Measurements from ENCODE around the gene PCBP3. TPM values are rescaled to one million over a fixed set of nuclear protein-coding genes. Genes with fewer than 3 reads are reported as not detected.

The PCBP3 gene
- total RNA-seq, 1 donor from 2014 or later, result 1.5 TPM

DNA sequence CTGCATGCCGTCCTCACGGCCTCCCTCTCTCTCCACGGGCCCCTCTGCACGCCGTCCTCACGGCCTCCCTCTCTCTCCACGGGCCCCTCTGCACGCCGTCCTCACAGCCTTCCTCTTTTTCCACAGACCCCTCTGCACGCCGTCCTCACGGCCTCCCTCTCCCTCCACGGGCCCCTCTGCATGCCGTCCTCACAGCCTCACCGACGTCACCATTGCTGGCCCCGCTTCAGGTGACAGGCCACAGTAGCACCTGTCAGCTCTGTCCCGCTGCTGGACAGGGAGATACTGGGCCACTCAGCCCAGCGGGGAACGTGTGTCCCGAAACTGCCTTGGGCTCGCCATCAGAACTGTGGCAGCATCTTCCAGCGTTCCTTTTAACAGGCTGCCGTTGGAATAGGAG is 255.3 kb downstream of the PCBP3 start:
- no peak for DNase-seq (ENCODE audit: extremely low read depth, low read depth, low spot score)

DNA sequence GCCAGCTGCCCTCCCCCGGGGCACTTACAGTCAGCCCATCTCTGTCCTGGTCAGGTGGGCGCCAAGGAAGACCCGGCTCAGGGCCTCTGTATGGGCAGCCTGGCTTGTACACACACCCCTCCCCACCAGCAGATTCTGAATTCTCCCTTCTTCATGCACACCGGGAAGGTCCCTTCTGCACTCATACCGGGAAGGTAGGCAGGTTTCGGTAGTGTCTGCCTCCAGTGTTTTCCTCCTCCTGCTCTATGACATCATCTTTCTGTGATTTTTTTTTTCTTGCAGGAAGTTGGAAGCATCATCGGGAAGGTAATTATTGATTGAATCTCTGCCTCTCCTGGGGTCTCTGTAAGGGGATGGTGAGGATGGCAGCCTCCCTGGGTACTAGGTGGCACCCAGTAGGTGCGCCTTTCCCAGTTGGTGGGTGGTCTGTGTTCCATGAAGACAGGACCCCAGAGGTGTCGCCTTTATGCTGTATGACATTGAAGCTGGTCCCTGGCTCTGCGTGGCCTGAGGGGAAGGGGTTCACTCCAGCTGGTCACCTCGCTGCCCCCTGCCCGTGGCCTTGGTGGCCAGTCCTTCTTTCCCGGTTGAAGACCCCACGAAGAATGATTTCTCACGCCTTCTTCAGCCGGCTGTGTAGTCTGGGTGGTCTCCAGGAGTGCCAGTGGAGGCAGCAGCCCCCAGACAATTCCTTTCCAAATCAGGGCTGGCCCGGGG is 255.9 kb downstream of the PCBP3 start:
- DNase-seq (ENCODE audit: extremely low read depth, low read depth, low spot score), result no peak

DNA sequence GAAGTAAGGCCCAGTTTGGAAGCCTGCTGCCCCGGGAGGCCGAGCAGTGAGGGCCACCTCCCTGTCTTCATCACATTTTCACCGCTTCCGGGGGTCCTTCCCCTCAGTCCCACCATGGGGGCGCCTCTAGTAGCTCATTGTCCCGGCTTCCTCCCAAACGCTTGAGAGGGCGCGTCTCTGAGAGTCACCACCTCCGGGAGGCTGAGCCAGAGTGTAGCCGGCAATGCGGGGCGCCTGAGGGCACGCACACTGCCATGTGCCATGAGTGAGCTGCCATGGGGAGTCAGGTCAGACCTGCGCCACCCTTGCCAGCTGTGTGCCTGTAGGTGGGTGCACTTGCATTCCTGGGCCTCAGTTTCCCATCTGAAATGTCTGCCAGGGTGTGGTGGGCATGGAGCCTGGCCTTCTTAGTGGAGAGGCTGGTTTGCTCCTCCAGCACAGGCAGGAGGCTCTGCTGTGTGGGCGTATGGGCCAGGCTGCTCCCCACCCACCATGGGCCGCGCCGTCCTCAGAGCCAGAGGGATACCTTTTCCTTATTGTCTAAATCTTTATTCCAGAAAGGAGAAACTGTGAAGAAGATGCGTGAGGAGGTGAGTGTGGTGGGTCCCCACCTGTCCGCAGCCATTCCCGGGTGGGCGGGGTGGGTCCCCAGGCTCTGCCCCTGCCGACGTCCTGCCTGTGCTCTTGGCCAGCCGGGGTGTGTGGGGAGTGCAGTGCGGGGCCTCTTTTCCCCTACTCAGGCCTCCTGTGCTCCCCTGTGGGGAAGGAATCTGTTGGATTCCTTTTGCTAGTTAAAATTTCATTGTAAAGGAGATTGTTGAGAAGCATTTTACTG is 256.7 kb downstream of the PCBP3 start:
- DNase-seq (ENCODE audit: extremely low read depth, low read depth, low spot score), result no peak

DNA sequence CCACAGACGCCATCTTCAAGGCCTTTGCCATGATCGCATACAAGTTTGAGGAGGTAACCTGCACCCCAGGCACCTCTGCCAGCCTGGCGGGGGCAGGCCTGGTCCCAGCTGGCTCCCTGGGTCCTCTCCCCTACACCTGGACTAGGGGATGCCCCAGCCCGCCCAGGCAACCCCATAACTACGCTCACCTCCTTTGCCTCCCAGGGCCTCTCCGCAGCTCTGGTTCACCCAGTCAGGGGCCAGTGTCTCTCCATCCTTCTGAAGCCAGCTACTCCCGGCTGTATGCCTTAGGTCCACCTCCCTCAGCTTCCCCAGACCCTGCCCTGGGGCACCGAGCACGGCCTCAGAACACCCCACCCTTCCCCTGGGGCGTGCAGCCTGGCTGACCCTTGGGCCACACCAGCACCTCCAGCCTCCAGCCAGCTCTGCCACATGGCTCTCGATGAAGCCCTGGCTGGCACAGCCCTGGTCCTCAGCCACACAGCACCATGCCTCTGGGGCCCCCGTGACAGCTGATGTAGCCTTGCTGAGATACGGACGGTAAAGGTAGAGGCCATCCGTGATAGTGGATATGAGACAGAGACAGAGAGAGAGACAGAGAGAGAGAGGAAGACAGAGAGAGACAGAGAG is 257.7 kb downstream of the PCBP3 start:
- DNase-seq (ENCODE audit: extremely low read depth, low read depth, low spot score), result no peak

DNA sequence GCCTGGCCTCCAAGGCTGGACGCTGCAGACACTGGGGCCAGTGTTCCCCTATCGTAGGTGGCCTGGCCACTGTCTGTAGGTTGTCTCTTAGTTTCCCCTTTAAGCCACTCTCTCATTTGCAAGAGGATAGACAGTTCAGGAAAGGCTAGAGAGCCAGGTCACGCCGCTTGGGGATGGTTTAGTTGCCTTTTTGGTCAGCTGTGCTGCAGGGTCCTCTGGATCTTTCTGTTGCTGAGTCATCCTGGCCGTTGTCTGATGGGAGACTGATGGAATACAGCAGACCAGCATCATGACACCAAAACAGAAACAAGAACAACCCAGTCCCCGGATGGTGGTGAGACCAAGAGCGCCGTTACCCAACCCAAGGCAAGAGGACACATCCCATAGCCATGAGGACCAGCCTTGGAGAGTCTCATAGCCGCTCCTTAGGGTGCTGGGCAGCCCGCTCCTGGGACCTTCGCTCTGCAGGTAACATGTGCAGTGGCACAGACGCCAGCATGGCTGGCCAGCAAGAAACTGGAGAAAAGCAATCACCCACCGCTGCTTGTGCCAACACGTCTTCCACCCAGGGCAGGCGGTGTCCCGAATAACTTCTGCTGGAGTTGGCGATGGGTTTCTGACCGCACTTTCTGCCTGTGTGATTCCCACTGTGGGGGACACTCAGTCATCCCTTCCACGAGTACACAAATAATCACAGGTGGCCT is 258.9 kb downstream of the PCBP3 start:
- DNase-seq (ENCODE audit: extremely low read depth, low read depth, low spot score), result no peak

DNA sequence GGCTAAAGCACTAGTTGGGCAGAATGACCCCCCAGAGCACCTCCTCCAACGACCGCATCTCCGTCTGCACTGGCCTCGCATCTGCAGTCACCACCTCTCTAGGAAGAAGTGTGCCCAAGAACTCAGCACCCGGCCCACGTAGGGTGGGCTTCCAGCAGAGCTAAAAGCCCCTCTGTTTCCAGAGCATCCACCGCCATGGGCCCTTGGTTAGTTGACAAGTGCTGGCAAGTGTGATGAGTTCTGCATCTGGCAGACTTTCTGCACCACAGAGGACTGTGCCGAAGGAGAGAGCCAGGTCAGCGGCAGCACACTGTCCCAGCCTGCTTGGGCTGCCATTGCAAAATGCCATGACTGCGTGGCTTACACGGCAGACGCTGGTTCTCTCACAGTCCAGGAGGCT is 261.7 kb downstream of the PCBP3 start:
- DNase-seq (ENCODE audit: extremely low read depth, low read depth, low spot score), result no peak

DNA sequence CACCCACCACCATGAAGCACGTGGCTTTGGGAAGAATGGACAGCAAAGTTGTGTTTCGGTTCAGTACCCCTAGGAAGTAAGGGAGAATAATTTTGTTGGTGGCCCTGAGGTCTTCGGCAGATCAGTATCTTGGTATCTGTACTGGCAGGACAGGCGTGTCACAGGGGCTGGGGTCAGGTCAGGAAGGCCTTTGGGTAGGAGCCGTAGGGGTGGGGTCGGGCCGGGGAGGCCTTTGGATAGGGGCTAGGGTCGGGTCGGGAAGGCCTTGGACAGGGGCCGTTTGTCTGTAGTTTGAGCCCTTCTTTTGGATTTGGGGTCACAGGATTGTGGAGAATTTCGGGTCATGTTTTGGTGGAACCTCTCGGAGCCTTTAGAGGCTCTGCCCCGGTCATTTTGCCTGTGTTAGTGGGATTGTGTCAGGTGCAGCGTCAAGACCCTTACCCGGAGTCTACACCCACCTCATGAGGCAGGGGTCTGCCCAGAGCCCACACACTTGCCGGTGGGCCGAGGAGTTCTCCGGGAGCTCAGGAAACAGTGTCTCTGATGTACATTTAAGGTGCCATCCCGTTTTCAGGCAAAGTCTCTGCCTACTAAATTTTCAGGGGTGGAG is 262.8 kb downstream of the PCBP3 start:
- no peak for DNase-seq (ENCODE audit: extremely low read depth, low read depth, low spot score)

DNA sequence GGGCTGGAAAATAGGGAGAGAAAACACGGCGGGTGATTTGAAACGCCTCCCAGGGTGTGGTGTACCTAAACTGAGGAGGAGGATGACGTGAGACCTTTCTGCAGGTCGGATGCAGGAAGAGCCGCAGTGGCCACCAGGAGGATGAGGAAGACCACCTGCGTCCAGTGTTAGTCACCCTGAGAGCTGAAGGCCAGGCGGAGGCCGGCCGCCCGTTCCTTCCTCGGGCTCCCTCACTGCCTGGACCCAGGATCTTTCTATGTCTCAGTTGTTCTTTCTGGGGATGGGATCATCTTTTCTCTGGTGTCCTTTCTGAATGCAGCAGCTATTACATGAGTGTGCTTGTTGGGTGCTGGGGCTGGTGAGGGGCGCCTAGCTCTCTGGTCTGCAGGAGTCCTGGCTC is 263.3 kb downstream of the PCBP3 start:
- DNase-seq (ENCODE audit: extremely low read depth, low read depth, low spot score), result no peak

DNA sequence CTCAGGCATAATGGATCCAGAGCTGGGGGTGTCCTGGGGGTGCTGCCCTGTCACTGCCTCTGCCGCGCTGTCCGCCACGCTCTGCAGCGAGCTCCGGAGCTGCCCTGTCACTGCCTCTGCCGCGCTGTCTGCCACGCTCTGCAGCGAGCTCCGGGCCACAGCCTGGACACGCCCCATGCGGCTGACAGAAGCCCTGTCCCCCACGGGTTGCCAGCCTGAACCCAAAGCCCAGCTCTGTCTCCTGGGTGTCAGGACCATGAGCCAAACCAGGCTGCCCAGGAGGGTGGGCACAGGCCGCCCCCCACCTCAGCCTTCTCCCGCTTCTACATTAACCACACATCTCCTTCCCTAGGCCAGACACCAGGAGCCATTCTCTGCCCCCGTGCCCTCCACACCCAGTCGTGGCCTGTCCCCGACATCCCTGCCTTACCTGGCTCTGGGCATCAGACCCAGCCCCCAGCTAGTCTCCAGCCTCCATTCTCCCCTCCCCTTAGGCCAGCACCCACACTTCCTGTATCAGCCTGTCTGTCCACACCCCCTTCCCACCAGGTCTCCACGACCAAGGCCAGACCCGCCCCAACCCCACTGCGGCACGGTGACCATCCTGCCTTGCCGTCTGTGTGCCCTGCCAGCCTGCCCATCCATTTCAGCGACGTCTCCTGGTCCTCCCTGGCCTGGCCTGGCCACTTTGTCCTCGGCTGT is 265.2 kb downstream of the PCBP3 start:
- no peak for DNase-seq (ENCODE audit: extremely low read depth, low read depth, low spot score)

DNA sequence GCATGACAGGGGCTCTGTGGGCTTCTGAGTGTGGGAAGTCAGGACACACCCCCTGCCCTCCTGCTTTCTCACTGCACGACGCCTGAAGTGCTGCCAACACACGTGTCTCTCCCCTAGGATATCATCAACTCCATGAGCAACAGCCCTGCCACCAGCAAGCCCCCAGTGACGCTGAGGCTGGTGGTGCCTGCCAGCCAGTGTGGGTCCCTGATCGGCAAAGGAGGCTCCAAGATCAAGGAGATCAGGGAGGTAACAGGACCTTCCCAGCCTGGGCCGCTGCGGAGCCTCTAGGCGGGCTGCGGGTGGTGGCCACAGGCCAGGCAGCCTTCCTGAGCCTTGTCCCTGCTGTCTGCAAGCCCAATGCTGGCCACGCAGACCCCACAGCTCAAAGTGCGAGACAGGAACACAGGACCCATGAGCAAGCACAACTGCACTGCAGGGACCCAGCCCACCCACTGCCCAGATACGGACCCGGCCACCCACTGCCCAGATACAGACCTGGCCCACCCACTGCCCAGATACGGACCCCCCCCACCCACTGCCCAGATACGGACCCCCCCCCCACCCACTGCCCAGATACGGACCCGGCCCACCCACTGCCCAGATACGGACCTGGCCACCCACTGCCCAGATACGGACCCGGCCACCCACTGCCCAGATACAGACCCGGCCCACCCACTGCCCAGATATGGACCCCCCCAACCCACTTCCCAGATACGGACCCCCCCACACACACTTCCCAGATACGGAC is 265.9 kb downstream of the PCBP3 start:
- DNase-seq (ENCODE audit: extremely low read depth, low read depth, low spot score), result no peak

DNA sequence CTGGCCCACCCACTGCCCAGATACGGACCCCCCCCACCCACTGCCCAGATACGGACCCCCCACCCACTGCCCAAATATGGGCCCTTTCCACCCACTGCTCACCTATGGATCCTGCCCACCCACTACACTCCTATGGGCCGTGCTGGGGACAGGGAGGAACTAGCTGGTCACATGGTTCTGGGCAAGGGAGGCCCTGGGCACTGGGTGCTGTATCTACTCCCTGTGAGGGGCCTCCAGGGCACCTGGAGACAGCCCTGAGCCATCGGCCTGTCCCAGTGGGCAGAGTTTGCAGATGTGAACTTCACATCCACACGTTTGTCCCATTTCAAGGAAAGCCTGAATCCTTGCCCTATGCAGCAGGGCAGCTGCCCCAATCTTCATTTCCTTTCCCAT is 266.6 kb downstream of the PCBP3 start:
- DNase-seq (ENCODE audit: extremely low read depth, low read depth, low spot score), result no peak

DNA sequence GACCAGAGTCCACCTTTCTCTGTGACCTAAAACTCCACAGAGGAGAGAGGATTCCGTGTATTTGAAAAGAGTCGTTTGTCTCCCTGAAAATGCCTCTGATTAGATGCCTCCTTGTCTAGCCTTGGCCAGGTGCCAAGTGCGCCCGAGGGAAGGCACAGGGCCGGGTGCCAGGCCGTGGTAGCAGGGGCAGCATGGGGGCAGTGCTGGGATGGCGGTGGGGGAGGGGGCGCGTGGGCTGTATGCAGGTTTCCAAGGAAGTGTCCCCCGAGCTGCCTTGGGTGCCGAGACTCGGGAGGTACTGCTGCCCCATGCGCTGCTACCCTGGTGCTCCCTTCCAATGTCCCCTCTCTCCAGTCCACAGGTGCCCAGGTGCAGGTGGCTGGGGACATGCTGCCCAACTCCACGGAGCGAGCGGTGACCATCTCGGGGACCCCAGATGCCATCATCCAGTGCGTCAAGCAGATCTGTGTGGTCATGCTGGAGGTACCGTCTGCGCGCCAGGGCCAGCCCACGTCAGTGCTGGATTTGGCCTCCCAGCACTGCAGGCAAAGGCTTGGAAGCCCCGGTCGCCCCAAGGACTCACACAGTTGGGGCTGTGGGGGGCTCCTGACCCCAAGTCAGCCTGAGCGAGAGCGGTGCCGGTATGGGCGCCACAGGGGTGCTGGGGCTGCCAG is 267.2 kb downstream of the PCBP3 start:
- DNase-seq (ENCODE audit: extremely low read depth, low read depth, low spot score), result no peak

DNA sequence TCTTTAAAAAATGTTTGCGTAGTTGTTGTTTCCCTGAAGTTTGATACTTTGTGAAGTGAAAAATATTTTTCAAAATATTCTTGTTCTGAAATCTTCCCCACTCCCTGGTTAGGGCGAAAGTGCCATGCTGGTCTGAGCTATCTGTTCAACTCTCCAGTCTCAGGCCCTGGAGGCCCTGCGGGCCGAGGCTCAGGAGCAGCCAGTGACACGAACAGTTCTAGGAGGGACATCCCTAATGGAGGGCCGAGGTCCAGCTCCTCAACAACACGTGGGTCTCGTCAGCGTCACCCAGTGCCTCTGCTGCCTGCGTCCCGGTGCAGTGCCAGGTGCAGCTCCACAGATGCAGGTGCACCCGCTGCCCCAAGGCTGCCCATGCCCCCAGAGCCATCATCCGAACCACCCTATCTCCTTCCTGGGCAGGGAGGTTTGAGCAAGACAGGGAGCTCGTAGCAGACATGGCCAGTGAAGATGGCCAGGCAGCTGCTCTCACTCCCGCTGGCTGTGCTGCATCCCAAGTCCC is 268.3 kb downstream of the PCBP3 start:
- no peak for DNase-seq (ENCODE audit: extremely low read depth, low read depth, low spot score)

DNA sequence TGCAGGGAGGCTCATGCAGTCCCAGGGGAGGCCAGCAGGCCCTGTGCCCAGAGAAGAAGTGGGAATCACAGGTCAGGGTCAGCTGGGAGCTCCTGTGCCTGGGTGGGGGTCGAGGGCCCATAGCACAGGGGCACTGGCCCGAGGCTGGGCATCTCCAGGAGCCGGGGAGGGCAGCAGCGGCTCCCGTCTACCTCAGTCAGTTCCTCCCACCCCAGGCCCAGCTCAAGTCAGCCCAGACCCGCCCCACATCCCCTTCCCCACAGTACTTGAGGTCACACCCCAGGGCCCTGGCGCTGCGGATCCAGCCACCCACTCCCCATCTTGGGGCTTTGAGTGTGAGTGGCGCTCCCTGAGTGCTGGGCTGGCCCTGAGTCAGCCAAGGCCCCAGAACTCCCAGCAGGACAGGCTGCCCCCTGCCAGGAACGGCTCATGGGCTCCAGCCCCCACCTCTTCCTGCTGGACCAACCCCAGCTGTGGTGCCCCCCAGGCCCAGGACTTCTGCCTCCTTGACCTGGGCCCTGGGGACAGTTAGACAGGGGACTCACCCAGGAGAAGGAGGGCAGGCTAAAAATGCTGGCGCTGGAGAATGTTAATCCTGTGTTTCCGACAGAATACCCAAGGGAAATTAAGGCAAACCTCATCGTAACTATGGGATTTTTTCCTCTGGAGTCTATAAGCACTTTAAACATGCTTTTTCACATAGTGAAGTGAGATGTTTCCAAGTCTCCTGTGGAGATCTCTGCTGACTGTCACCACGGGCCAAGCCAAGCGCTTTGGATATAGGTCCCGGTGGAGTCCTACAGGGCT is 269.3 kb downstream of the PCBP3 start:
- DNase-seq (ENCODE audit: extremely low read depth, low read depth, low spot score), result no peak

DNA sequence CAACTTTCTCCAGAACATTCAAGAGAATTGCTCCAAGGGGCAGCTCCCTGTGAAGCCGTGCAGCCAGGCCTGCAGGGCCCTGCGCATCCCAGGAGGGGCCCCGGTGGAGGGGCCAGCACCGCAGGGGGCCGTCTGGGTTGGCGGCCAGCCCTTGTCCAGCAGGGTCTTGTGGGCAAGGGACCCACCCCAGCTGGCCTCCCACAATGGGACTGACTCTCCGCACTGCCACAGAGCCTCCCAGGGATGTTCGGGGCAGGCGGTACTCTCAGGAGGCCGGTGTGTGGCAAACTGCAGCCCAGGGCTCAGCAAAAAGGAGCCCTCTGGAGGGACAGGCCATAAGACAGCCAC is 269.9 kb downstream of the PCBP3 start:
- no peak for DNase-seq (ENCODE audit: extremely low read depth, low read depth, low spot score)

DNA sequence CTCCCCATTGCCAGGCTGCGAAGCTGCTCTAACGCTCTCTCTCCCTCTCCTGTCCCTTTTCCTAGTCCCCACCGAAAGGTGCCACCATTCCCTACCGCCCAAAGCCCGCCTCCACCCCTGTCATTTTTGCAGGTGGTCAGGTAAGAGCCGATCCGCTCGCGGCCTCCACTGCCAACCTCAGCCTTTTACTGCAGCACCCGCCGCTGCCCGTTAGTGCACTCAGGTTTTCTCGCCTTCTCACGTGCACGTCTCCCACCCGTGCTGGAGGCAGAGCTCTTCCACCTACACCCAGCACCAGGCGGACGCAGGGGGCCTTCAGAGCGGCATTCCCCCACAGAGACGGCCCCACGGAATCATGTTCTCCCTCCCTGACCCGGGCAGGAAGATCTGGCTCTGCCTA is 270.4 kb downstream of the PCBP3 start:
- DNase-seq (ENCODE audit: extremely low read depth, low read depth, low spot score), result no peak

DNA sequence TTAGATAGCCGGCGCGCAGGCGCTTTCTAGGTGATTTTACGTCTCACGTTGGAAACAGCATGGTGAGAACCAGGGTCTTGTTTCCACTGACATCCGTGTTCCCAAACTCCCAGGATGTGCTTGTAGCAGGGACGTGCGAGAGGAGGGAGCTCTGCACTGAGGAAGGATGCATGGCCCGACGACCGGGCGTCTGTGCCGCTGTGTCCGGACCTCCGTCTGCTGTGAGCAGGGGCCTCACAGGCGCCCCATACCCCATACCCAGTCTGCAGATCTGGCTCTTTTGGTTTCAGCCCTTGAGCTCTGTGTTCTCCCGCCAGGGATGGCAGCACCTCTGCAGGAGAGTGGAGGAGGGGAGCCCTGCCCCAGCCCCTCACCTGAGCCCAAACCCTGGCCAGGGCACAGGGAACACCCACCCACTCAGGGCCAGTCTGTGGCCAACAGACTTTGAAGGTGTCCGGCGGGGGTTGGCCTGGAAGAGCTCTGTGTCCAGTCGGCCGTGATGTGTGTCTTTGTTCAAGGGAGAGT is 270.9 kb downstream of the PCBP3 start:
- DNase-seq (ENCODE audit: extremely low read depth, low read depth, low spot score), result no peak

Measured in glomerular endothelial cell (primary cell).